Activated CD4-positive, CD25-positive, alpha-beta regulatory T cell treated with anti-CD3 and anti-CD28 coated beads, Interleukin-2, amount 50 U/mL, for 16 hours (primary cell): ENCODE data around the gene SIDT2.
"Not testable (repeated sequence)": the region's sequence is repeated elsewhere in the genome, so short reads cannot be mapped to it uniquely, and the experiment has no call there.

ENCODE experiments used
- DNase-seq: peaks from one replicate; pipeline ENCODE4 v3.0.0-alpha.2; 2020; ENCODE audit warnings: low read depth, low spot score

SIDT2 gene

GRCh38 chr11:117172724-117173421 is 5.7 kb upstream of the SIDT2 start:
- DNase-seq: no peak

GRCh38 chr11:117175104-117175503 is 3.4 kb upstream of the SIDT2 start:
- DNase-seq: no peak

- DNase-seq: no peak
Observed at GRCh38 chr11:117175781-117176180, 2.8 kb upstream of the SIDT2 start.

- no peak for DNase-seq
Observed at GRCh38 chr11:117176186-117176585, 2.4 kb upstream of the SIDT2 start.

GRCh38 chr11:117177534-117178209 is 871 bp upstream of the SIDT2 start:
- DNase-seq: no peak

- DNase-seq: no peak
Observed at GRCh38 chr11:117179048-117179999, 781 bp downstream of the SIDT2 start.

- DNase-seq: no peak
Observed at GRCh38 chr11:117180020-117180419, 1.5 kb downstream of the SIDT2 start.

GRCh38 chr11:117180661-117181585 is 2.4 kb downstream of the SIDT2 start:
- DNase-seq: peak; percentile 28

- no peak for DNase-seq
Observed at GRCh38 chr11:117181586-117182550, 3.3 kb downstream of the SIDT2 start.

- no peak for DNase-seq
Observed at GRCh38 chr11:117182551-117182935, 4.0 kb downstream of the SIDT2 start.

- not testable (repeated sequence) for DNase-seq
Observed at GRCh38 chr11:117183178-117183577, 4.6 kb downstream of the SIDT2 start.

- no peak for DNase-seq
Observed at GRCh38 chr11:117183724-117184349, 5.3 kb downstream of the SIDT2 start.

- DNase-seq: no peak
Observed at GRCh38 chr11:117185736-117186430, 7.3 kb downstream of the SIDT2 start.

- DNase-seq: no peak
Observed at GRCh38 chr11:117186431-117186761, 7.9 kb downstream of the SIDT2 start.

- DNase-seq: no peak
Observed at GRCh38 chr11:117187007-117187406, 8.5 kb downstream of the SIDT2 start.

GRCh38 chr11:117187428-117187798 is 8.9 kb downstream of the SIDT2 start:
- DNase-seq: no peak

GRCh38 chr11:117187799-117188481 is 9.4 kb downstream of the SIDT2 start:
- DNase-seq: no peak

GRCh38 chr11:117188620-117189081 is 10.1 kb downstream of the SIDT2 start:
- DNase-seq: no peak
